Measurements from ENCODE around the gene SLC5A2.
"Not testable (repeated sequence)": the region's sequence is repeated elsewhere in the genome, so short reads cannot be mapped to it uniquely, and the experiment has no call there.

SLC5A2 gene

DNA sequence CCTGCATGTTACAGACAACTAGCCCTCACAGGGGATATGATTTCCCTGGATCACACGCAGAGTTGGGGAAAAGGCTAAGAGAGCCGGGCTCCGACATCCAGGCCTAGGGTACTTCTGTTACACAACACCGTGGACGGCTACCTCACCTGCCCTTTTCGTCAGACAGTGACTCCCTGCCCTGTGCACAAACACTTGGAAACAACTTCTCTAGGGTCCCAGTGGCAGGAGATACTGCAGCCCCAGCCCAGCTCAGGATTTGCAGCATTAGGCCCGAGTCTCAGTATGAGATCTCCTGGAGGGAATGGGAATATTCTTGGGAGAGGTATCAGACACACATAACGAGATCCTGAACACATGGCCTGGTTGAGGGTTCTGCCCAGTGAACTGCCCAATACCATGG lies 17.0 kb downstream of the SLC5A2 start:
- DNase-seq = no peak

DNA sequence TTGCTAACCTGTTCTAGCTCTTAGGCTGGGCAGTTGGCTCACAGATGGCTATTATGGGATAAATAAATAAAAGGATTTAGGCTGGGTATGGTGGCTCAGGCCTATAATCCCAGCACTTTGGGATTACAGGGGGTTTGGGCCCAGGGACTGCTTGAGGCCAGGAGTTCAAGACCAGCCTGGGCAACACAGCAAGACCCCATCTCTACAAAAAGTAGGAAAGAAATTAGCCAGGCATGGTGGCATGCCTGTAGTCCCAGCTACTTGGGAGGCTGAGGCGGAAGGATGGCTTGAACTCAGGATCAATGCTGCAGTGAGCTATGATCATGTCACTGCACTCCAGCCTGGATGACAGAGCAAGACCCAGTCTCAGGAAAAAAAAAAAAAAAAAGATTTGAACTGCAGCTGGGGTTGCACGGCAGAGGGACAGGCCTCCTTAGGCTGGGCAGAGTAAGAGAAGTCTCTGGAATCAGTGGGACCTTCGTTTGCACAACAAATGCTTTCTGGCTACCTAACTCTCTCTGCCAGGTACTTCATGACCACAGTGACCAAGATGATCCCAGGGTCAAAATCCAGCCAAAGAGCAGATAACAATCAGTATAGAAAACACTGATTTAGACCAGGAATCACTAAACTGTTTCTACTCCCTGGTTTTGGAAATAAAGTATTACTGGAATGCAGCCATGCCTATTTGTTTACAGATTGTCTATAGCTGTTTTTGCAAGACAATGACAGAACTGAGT lies 18.5 kb downstream of the SLC5A2 start:
- no peak for DNase-seq

DNA sequence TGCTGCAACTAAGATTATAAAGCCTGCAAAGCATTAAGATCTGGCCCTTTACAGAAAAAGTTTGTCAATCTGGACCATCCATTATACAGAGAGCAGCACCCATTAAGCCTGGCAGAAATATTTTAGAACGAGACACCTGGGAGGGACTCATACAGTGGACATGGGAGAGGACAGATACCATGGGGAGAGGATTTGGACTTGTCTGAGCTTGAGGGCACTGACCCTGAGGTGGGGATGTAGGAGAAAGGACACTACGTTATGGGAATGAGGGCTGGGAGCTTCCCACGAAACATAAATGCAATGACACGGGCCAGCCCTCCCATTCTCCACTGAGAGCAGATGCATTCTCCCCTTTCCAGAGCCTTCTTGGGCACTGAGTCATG lies 19.0 kb downstream of the SLC5A2 start:
- DNase-seq = no peak

DNA sequence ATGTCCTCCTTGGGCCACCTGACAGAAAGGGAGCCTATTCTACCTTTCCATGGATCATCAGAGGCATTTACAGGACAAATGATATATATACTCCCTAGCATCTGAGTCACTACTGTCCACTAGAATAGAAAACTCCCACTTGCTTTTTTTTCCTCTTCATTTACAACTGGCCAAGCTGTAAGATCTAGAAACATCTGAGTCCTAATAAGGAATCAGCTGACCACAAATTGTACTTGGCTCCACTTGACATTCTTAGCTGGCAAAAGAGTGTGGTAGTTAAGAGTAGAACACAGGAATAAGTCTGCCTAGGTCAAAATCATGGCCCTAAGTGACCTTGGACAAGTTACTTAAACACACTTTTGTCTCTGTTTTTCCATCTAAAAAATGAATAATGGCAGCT lies 20.1 kb downstream of the SLC5A2 start:
- DNase-seq = no peak

DNA sequence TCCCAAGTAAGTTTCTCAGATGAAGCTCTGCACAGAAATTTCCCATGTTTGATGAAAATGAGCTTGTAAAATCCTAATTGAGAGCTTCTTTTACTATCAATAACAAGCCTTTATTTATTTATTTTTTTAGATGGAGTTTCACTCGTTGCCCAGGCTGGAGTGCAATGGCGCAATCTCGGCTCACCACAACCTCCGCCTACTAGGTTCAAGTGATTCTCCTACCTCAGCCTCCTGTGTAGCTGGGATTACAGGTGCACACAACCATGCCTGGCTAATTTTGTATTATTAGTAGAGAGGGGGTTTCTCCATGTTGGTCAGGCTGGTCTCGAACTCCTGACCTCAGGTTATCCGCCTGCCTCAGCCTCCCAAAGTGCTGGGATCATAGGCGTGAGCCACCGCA lies 20.6 kb downstream of the SLC5A2 start:
- DNase-seq = not testable (repeated sequence)

DNA sequence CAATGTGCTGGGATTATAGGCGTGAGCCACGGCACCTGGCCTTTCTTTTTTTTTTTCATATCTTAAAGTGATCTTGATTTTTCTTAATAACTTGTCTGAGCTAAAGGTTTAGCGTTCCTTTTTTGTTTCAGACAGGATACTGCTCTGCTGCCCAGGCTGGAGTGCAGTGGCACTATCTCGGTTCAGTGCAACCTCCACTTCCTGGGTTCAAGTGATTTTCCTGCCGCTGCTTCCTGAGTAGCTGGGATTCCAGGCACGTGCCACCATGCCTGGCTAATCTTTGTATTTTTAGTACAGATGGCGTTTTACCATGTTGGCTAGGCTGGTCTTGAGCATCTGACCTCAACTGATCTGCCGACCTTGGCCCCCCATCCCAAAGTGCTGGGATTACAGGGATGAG lies 21.2 kb downstream of the SLC5A2 start:
- DNase-seq = no peak

DNA sequence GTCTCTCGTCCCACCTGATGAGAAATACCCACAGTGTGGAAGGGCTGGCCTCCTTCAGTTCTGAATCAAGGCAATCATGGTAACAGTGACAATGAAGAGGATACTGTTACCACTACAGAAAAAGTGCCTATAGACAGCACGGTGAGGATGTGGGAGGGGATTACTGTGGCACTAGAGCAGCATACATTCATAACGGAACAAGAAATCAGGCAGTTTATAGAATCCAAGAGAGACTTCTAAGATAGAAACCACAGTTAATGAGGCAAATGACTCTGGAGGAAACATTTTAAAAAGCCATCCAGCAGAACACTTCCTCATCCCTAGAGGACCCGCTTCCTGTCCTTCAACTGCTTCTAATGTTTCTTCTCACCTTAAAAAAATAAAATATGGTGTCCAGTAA lies 22.6 kb downstream of the SLC5A2 start:
- DNase-seq = no peak

DNA sequence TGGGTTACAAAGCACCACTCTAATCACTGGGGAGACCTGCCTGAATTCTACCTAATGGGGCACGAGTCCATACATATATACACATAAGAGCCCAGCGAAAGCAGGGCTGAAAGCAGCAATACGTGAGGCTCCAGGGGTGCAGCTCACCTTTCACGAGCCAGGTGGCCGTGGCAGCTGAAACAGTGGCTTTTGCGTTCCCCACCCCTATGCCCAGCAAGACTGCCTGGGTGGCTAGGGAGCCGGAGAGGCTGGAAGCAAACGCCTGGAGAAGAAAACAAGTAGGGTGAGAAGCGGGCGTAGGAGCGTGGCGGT lies 24.6 kb downstream of the SLC5A2 start:
- no peak for DNase-seq

DNA sequence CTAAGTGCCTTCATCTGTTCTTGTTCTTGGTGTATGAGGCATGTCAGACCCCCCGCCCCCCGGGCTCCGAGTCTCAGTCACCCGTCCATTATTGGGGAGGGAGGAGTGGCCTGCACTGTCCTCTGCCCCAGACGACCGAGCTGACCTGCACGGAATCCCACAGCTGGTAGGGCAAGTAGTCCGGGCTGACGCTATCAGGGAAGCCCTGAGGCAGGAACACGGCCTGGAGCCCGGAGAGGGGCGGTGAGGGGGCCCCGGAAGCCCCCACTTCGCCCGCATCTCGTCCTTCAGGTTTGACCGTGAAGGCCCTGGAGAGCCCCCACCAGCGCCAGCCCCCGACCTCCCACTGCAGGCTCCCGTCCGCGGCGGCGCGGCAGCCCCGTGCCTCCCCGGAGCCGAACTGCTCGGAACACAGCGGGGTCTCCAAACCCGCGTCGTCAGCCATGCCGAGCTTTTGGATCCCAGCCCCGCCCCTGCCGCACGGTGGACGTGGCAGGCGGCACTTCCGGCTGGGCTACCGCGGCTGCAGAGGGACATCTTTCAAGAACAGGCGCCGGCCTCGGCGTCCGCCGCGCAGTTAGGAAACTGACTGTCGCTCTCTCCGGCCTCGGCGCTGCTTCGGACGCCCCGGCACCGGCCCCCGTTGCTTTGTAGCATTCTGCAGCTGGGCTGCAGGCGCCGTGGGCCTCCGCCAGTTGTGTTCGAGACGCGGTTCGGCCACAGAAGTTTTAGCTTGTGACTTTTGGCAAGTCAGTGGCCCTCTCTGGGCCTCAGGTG lies 25.2 kb downstream of the SLC5A2 start, which contains the start of gene RUSF1:
RUSF1 (minus strand) TSS at position 463 of the 777 bp plus-strand sequence; CDS start at position 445, 18 bp downstream.
- peak; percentile 82 to 84 for DNase-seq

DNA sequence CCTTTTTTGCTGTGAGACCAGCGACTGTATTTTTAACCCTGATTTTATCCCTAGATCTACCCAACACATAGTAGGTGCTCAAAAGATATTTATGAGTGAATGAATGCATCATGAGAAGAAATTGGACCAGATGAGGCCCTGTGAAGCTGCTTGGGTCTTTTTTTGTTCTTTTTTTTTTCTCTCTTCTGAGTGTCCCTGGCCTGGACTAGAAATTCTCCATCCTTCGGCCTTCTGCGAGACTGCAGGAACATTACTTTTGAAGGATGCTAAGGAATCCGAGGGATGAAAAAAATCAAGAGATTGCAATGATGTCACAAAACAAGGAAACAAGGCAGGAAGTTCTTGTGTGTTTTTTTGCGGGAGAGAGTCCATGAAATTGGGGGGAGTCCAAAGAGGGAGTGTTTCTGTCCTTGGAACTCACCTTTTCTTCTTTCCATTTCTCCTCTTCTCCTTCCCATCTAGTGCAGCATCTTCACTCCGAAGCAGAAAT lies 25.8 kb downstream of the SLC5A2 start:
- DNase-seq = no peak

DNA sequence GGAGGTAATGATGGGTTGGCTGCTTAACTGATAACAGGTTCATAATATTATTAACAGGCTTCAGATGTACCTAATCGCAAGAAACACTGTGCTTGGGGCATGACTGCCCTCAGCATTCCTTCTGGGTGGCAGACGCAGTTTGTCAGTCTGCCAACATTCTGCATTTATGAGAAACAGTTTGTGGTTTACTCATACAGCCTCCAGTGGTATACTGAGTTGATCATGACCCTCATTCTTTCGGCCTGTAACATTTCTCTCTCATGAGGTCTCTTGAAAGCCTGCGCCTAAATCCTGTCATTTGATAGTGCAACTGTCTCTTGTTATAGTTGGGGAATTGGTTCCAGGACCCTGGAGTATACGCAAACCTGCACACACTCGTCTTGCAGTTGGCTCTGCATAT lies 30.2 kb downstream of the SLC5A2 start:
- DNase-seq = no peak

DNA sequence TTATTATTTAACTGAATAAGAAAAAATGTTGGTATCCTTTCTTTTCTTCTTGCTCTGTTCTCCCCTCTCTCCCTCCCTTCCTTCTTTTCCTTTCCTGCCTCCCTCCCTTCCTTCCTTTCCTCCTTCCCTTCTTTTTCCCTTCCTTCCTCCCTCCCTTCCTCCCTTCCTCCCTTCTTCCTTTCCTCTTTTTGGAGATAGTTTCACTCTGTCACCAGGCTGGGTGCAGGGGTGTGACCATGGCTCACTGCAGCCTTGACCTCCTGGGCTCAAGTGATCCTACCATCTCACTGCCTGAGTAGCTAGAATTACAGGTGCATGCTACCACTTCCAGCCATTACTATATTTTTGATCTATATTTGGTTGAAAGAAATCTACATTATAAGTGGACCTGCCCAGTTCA lies 31.0 kb downstream of the SLC5A2 start:
- DNase-seq = no peak

DNA sequence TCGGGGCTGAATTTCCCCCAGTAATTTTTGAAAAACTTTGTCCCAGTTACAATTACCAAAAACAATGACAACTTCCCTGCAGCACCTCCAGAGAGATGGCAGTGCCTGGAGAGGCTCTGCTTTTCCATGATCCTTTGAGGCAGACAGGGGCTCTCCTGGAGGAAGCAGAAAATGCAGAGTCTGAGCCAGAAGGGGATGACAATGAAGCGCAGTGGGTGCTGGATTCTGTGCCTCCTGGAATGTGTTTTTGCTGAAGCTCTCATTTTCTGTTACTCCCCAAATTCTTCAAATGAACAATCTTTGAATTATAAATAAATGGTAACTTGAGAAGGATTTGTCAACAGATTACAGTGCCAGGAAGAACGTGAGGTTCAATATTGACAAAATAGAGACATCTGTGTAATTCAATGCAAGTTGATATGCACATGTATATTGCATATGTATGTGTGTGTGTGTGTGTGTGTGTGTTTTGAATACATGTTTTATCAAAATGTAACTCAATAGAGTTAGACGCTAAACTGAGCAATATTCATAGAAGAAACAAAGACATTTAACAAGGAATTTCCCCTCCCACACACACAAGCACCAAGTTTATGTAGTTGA lies 35.0 kb downstream of the SLC5A2 start:
- no peak for DNase-seq

DNA sequence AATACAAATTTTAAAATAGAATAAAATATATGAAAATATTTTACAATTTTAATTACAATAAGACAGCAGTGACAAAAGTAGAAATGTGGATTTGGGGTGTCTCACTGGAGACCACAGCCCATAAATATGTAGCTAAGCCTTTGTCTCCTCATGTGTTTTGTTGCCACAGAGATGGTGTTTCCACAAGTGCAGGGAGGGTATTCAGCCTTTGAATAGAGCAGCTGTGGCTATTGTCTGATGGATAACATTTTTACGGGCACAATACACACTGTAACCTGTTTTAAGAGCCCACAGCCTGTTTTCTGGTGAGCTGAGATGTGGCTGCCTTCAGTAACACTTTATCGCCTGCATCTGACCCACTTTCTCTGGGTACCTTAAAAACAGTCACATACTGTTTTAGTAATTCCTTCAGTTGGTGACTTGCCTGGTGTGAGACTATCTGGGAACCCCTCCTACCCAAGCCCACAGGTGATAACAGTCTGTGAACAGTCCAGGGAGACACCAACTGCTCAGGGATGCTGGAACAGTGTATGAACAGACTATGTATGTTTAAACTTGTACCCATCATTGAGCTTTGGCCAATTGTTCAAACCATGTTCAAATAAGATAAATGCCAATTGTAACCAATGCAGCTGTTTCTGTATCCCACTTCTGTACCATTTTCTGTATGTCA lies 37.0 kb downstream of the SLC5A2 start:
- no peak for DNase-seq

DNA sequence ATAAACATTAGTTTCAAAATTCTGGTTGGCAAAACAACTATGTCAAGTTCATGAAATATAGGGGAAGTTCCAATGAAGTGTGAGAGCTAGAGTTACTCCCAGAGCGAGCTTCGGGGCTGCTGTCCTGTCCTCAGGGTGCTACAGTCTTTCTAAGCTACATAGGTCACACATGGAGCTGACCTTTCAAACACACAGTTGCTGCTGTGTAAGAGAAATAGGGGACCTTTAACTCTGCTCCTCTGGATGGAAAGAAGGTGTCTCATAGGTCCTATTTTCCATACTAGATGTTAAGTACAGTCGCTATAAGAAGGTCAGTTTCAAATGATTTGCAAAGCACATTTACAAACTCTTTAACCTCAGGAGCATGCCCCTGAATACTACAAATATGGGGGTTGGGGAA lies 38.4 kb downstream of the SLC5A2 start:
- no peak for DNase-seq

DNA sequence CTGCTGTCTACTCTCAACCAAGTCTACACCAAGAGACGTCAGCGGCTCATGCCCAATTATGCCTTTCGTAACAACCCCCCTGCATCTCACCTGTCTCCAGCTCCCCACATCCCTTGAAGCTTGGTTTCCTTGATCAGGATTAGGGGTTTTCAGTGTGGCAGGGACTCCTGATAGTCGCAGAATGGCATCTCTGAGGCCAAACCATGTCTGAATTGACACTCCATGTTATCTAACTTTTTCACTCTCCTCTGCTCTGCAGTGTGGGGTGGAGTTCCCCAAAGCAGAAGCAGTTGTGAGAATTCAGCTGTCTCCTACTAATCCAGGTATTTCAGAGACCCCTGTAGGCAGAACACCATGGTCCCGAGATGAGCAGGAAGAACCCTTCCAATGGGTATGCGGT lies 39.1 kb downstream of the SLC5A2 start:
- no peak for DNase-seq

DNA sequence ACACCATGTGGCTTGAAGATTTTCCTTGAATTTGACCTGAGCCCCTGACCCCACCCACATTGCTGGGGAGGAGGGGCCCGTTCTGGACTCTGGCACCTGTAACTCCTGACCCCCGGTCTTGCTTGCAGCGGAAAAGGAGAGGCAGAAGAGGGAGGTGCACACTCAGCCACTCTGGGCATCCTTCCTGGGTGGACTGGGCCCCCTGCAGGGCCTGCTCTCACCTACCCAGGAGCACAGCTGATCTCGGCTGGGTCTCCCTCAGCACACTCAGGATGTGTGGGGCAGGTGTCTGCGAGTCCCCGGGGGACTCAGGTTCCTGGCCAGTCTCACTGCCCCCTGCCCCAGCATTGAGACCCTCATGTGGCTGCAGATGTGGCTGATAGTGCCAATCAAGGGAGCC lies 40.8 kb downstream of the SLC5A2 start:
- not testable (repeated sequence) for DNase-seq

DNA sequence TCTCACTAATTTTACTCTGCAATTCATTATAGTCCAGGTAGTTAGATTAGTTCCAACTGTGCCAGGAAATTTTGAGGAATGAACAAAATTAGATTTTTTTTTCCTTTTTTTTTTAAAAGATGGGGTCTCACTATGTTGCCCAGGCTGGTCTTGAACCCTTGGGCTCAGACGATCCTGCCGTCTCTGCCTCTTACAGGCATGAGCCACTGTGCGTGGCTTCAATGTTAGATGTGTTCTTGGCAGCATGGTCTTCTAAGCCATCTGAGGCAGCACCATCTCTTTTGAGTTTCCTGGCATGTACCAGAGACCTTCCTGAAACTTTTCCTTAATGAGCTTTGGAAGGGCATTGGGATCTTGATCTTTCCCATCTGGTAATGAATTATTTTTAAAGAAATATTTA lies 42.2 kb downstream of the SLC5A2 start:
- DNase-seq = no peak

DNA sequence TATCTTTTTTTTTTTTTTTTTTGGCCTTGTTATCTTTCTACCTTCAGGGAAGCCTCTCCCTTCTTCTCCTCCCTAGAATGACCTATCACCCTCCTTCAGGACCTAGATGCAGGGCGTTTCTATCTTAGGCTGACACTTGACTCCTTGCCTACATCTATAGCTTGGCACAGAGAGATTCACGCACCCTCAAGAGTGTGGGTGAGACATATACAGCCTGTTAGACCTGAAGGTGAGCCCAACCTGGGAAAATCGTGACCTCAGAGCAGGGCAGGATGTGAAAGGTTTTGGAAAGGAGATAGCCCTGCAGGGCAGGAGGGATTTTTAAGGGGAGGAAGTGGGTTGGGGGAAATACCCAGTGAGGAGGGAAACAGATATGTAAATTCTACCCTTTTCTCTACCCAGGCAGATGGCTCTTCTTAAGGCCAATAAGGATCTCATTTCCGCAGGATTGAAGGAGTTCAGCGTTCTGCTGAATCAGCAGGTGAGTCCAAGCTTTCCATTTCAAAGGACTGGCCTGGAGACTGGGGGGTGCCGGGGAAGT lies 44.9 kb downstream of the SLC5A2 start, which contains the start of gene AHSP:
AHSP (plus strand) TSS at position 167 of the 541 bp plus-strand sequence; CDS start at position 407, 240 bp downstream.
- no peak for DNase-seq

DNA sequence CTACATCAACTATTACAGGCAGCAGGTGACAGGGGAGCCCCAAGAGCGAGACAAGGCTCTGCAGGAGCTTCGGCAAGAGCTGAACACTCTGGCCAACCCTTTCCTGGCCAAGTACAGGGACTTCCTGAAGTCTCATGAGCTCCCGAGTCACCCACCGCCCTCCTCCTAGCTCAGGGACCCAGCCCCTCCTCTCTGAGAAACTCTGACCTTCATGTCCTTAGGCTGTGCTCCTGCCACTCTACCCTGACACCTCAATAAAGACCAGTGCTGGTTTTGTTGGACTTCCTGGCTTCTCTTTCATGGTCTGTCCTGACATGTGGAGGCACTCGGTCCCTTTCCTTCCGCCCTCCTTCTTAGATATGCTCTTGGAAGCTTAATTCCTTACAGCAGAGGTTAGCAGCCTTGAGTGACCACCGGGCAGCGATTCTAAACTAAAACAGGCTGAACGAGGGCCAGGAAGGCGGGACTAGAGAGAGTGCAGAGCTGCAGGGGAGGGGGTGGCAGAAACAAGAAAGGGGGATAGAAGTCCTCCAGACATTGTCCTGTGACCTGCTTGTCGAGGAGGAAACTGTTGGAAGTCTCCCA lies 45.7 kb downstream of the SLC5A2 start:
- DNase-seq = no peak

DNA sequence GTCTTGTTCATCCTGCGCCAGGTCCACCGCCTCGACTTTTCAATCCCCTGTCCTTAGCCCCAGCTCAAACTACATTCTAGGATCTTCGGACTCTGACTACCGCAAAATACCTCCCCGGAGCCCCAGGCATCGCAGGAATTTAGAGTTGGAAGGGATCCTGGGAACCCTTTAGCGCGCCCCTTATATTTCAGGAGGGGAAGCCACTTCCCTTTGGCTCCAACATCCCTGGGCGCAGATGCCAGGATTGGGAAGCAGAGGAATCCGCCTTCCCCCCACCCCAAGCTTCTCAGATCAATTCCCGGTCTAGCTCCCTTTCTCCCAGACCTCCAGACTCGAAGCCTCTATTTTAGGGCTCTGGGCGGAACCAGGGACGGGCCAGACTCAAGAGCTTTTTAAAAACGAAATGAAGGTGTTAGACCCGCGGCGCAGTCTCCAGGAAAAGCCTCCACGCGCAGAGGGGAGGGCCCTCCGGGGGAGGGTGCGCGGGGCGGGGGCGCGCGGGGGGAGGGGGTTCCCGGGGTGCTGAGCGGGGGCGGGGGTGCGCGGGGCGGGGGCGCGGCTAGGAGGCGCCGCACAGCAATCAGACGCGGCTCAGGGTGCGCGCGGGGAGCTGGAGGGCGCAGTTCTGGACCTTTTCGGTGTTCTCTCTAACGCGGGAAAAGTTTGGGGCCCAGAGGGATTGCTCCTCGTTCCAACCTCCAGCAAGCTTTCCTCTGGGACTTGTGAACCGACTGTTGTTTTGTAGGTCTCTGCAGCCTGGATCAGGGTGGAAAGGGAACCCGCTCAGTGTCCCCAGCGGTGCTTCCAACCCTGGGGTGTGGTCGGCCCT lies 46.4 kb downstream of the SLC5A2 start:
- no peak for DNase-seq

DNA sequence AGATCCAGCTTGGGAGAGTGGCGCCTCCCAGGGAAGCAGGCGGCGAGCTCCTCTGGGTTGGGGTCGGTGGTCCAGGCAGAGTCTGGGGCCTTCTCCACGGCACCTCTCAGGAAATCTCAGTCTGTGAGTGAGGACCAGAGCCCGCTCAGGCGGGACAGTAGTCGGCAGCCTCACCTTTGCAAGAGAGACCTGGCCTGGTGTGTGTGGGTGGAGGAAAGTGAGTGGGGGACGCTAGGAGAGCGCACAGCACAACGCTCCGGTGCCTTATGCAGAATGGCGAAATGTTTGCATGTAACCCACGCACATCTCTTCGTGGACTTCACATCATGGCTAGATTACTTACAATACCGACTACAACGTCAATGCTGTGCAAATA lies 47.0 kb downstream of the SLC5A2 start:
- no peak for DNase-seq

Data from CD4-positive, alpha-beta T cell treated with Interleukin-1 beta for 1 hour (primary cell).